ENCODE data around the gene GNL3L. TPM values are rescaled to one million over a fixed set of nuclear protein-coding genes. Genes with fewer than 3 reads are reported as not detected.
A peak's percentile ranks its signal among the peaks of the same experiment; 100 is the strongest.
"Not testable (repeated sequence)": the region's sequence is repeated elsewhere in the genome, so short reads cannot be mapped to it uniquely, and the experiment has no call there.

The GNL3L gene
- total and polyA plus RNA-seq, 3 experiments from 2014 or later = 56.1 to 92.8 (median 92.1) TPM

GRCh38 chrX:54534271-54534670, 4.3 kb downstream of the GNL3L start:
- no peak for DNase-seq
- Mint-ChIP-seq H3K27ac (peak overlapping the region in 4 of 8 donors; percentile 1 to 30 (median 14)), H3K36me3 (peaks cover 0 to 54% (median 0%) of the 10 kb centered on the region in 3 donors), H3K27me3 (peaks cover 0 to 2% of the 10 kb centered on the region in 2 donors), H3K4me1 (peaks cover 35 to 51% (median 41%) of the 10 kb centered on the region in 3 donors), H3K4me3 (peak overlapping the region in 5 of 7 donors; percentile 15 to 46 (median 42)), H3K9me3 (peaks cover 0 to 2% (median 0%) of the 10 kb centered on the region in 5 donors)
- Histone ChIP-seq H3K4me3 (ENCODE audit: low read length) (no peak overlapping the region), H3K36me3 (ENCODE audit: insufficient read depth, low read length) (peaks cover 2% of the 10 kb centered on the region), H3K4me1 (ENCODE audit: insufficient read depth, low read length) (peaks cover 17% of the 10 kb centered on the region), H3K27ac (ENCODE audit: low read depth, low read length) (no peak overlapping the region), H3K9me3 (ENCODE audit: low read length) (peaks cover 3% of the 10 kb centered on the region), H3K27me3 (ENCODE audit: insufficient read depth, low read length, poor library complexity, severe bottlenecking) (no peaks in the 10 kb centered on the region)
- ChIA-PET CTCF (no interaction called here), POLR2A (no interaction called here)

DNA sequence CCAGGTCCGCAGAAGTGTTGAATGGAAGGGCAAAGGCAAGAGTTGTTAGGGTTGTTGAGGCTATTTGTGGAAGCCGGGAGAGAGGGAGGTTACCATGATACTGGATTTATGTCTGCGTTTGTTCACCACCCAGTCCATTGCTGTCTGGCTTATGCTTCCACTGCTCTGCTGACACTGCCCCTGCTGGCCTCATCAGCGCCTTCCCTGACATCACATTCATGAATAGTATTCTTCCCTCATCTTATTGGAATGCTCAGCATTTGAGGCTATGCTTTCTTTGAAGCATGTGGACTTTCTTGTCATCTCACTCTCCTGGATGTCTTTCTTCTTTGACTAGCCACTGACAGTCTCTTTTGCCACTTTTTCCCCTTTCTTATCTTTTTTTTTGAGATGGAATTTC, 10.3 kb downstream of the GNL3L start:
- peaks cover 0 to 2% (median 0%) of the 10 kb centered on the region in 5 donors for H3K9me3 Mint-ChIP-seq
- H3K27me3 Mint-ChIP-seq = no peaks in the 10 kb centered on the region
- H3K9me3 ChIP-seq (ENCODE audit: low read length) = no peaks in the 10 kb centered on the region
- ChIA-PET POLR2A (no interaction called here), CTCF (no interaction called here)
- H3K4me1 ChIP-seq (ENCODE audit: insufficient read depth, low read length) = no peaks in the 10 kb centered on the region
- H3K27me3 ChIP-seq (ENCODE audit: insufficient read depth, low read length, poor library complexity, severe bottlenecking) = no peaks in the 10 kb centered on the region
- no peak for DNase-seq
- H3K36me3 Mint-ChIP-seq = peaks cover 0 to 70% (median 15%) of the 10 kb centered on the region in 3 donors
- no peak overlapping the region for H3K27ac ChIP-seq (ENCODE audit: low read depth, low read length)
- no peak overlapping the region for H3K4me3 ChIP-seq (ENCODE audit: low read length)
- H3K4me1 Mint-ChIP-seq = peaks cover 0 to 12% (median 0%) of the 10 kb centered on the region in 3 donors
- no peak overlapping the region for H3K4me3 Mint-ChIP-seq
- H3K27ac Mint-ChIP-seq = peak overlapping the region in 2 of 8 donors; percentile 42 to 61
- peaks cover 12% of the 10 kb centered on the region for H3K36me3 ChIP-seq (ENCODE audit: insufficient read depth, low read length)

DNA sequence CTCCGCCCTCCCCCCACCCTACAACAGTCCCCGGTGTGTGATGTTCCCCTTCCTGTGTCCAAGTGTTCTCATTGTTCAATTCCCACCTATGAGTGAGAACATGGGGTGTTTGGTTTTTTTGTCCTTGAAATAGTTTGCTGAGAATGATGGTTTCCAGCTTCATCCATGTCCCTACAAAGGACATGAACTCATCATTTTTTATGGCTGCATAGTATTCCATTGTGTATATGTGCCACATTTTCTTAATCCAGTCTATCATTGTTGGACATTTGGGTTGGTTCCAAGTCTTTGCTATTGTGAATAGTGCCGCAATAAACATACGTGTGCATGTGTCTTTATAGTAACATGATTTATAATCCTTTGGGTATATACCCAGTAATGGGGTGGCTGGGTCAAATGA, 12.2 kb downstream of the GNL3L start:
- H3K4me3 ChIP-seq (ENCODE audit: low read length); H3K27ac Mint-ChIP-seq; H3K9me3 ChIP-seq (ENCODE audit: low read length); H3K9me3 Mint-ChIP-seq; H3K4me3 Mint-ChIP-seq; DNase-seq; H3K4me1 Mint-ChIP-seq; H3K27ac ChIP-seq (ENCODE audit: low read depth, low read length); H3K4me1 ChIP-seq (ENCODE audit: insufficient read depth, low read length); H3K27me3 ChIP-seq (ENCODE audit: insufficient read depth, low read length, poor library complexity, severe bottlenecking); POLR2A ChIA-PET; H3K27me3 Mint-ChIP-seq: not testable (repeated sequence)
- peaks cover 0 to 71% (median 17%) of the 10 kb centered on the region in 3 donors for H3K36me3 Mint-ChIP-seq
- peaks cover 12% of the 10 kb centered on the region for H3K36me3 ChIP-seq (ENCODE audit: insufficient read depth, low read length)
- CTCF ChIA-PET = interaction anchor here (0.7 kb wide), 1 partner anchor 184 kb away, joined by 3 read pairs; the partner anchor contains the start of gene WNK3

DNA sequence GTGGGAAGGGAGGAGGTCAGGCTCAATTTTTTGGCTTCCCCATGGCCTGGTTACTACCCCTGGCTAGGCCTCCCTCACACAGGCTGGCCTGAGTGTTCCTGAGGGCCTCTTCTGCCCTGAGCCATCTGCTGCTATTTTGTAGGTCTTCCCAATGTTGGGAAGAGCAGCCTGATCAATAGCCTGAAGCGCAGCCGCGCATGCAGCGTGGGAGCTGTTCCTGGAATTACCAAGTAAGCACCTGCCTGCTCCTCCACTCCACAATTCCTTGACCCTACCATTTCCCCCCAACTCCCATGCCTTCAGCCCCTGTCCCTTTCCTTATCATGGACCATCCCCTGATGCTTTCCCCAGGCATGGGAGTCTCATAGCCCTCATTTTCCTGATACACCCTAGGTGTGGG, 20.8 kb downstream of the GNL3L start:
- no peaks in the 10 kb centered on the region for H3K27me3 ChIP-seq (ENCODE audit: insufficient read depth, low read length, poor library complexity, severe bottlenecking)
- no peak overlapping the region for H3K4me3 ChIP-seq (ENCODE audit: low read length)
- no peaks in the 10 kb centered on the region for H3K4me1 ChIP-seq (ENCODE audit: insufficient read depth, low read length)
- H3K27me3 Mint-ChIP-seq = peaks cover 0 to 6% of the 10 kb centered on the region in 2 donors
- no peaks in the 10 kb centered on the region for H3K9me3 ChIP-seq (ENCODE audit: low read length)
- no peaks in the 10 kb centered on the region for H3K9me3 Mint-ChIP-seq
- H3K27ac ChIP-seq (ENCODE audit: low read depth, low read length) = no peak overlapping the region
- no peaks in the 10 kb centered on the region for H3K4me1 Mint-ChIP-seq
- no peak overlapping the region for H3K4me3 Mint-ChIP-seq
- DNase-seq = no peak
- H3K27ac Mint-ChIP-seq = no peak overlapping the region
- peaks cover 5 to 83% (median 6%) of the 10 kb centered on the region in 3 donors for H3K36me3 Mint-ChIP-seq
- ChIA-PET CTCF (no interaction called here), POLR2A (no interaction called here)
- peaks cover 20% of the 10 kb centered on the region for H3K36me3 ChIP-seq (ENCODE audit: insufficient read depth, low read length)

GRCh38 chrX:54551801-54552200, 21.8 kb downstream of the GNL3L start:
- no peaks in the 10 kb centered on the region for H3K9me3 ChIP-seq (ENCODE audit: low read length)
- ChIA-PET POLR2A (no interaction called here), CTCF (no interaction called here)
- no peaks in the 10 kb centered on the region for H3K9me3 Mint-ChIP-seq
- no peak overlapping the region for H3K27ac Mint-ChIP-seq
- H3K27ac ChIP-seq (ENCODE audit: low read depth, low read length) = no peak overlapping the region
- peaks cover 8 to 88% (median 9%) of the 10 kb centered on the region in 3 donors for H3K36me3 Mint-ChIP-seq
- peak overlapping the region in 1 of 7 donors; percentile 73 for H3K4me3 Mint-ChIP-seq
- DNase-seq = no peak
- peaks cover 0 to 6% of the 10 kb centered on the region in 2 donors for H3K27me3 Mint-ChIP-seq
- no peaks in the 10 kb centered on the region for H3K4me1 ChIP-seq (ENCODE audit: insufficient read depth, low read length)
- no peak overlapping the region for H3K4me3 ChIP-seq (ENCODE audit: low read length)
- no peaks in the 10 kb centered on the region for H3K4me1 Mint-ChIP-seq
- H3K27me3 ChIP-seq (ENCODE audit: insufficient read depth, low read length, poor library complexity, severe bottlenecking) = no peaks in the 10 kb centered on the region
- H3K36me3 ChIP-seq (ENCODE audit: insufficient read depth, low read length) = peaks cover 20% of the 10 kb centered on the region

- DNase-seq, CTCF ChIA-PET, POLR2A ChIA-PET: not testable (repeated sequence)
Observed at GRCh38 chrX:54555006-54555405, 25.0 kb downstream of the GNL3L start.

GRCh38 chrX:54560411-54560810, 30.4 kb downstream of the GNL3L start:
- no peaks in the 10 kb centered on the region for H3K9me3 Mint-ChIP-seq
- DNase-seq = no peak
- no peaks in the 10 kb centered on the region for H3K4me1 ChIP-seq (ENCODE audit: insufficient read depth, low read length)
- ChIA-PET CTCF (no interaction called here), POLR2A (no interaction called here)
- no peaks in the 10 kb centered on the region for H3K27me3 ChIP-seq (ENCODE audit: insufficient read depth, low read length, poor library complexity, severe bottlenecking)
- peaks cover 16% of the 10 kb centered on the region for H3K36me3 ChIP-seq (ENCODE audit: insufficient read depth, low read length)
- H3K27ac Mint-ChIP-seq = no peak overlapping the region
- no peaks in the 10 kb centered on the region for H3K9me3 ChIP-seq (ENCODE audit: low read length)
- H3K4me1 Mint-ChIP-seq = no peaks in the 10 kb centered on the region
- H3K36me3 Mint-ChIP-seq = peaks cover 4 to 72% (median 6%) of the 10 kb centered on the region in 3 donors
- H3K4me3 Mint-ChIP-seq = no peak overlapping the region
- H3K27me3 Mint-ChIP-seq = peaks cover 0 to 4% of the 10 kb centered on the region in 2 donors
- H3K27ac ChIP-seq (ENCODE audit: low read depth, low read length) = no peak overlapping the region
- H3K4me3 ChIP-seq (ENCODE audit: low read length) = no peak overlapping the region

More at GRCh38 chrX:54555006-54555405, 25.0 kb downstream of the GNL3L start:
- not testable (repeated sequence) for H3K4me3 ChIP-seq (ENCODE audit: low read length); H3K27me3 ChIP-seq (ENCODE audit: insufficient read depth, low read length, poor library complexity, severe bottlenecking); H3K4me3 Mint-ChIP-seq; H3K27ac Mint-ChIP-seq; H3K9me3 ChIP-seq (ENCODE audit: low read length); H3K4me1 ChIP-seq (ENCODE audit: insufficient read depth, low read length); H3K9me3 Mint-ChIP-seq; H3K27ac ChIP-seq (ENCODE audit: low read depth, low read length); H3K27me3 Mint-ChIP-seq; H3K4me1 Mint-ChIP-seq
- peaks cover 4 to 82% (median 6%) of the 10 kb centered on the region in 3 donors for H3K36me3 Mint-ChIP-seq
- peaks cover 22% of the 10 kb centered on the region for H3K36me3 ChIP-seq (ENCODE audit: insufficient read depth, low read length)

GRCh38 chrX:54561622-54562021, 31.6 kb downstream of the GNL3L start:
- ChIA-PET CTCF (no interaction called here), POLR2A (no interaction called here)
- Histone ChIP-seq H3K9me3 (ENCODE audit: low read length) (no peaks in the 10 kb centered on the region), H3K27me3 (ENCODE audit: insufficient read depth, low read length, poor library complexity, severe bottlenecking) (no peaks in the 10 kb centered on the region), H3K4me1 (ENCODE audit: insufficient read depth, low read length) (no peaks in the 10 kb centered on the region), H3K4me3 (ENCODE audit: low read length) (no peak overlapping the region), H3K36me3 (ENCODE audit: insufficient read depth, low read length) (peaks cover 16% of the 10 kb centered on the region), H3K27ac (ENCODE audit: low read depth, low read length) (no peak overlapping the region)
- Mint-ChIP-seq H3K27ac (peak overlapping the region in 1 of 8 donors; percentile 72), H3K4me1 (no peaks in the 10 kb centered on the region), H3K4me3 (no peak overlapping the region), H3K36me3 (peaks cover 0 to 66% (median 1%) of the 10 kb centered on the region in 3 donors), H3K9me3 (no peaks in the 10 kb centered on the region), H3K27me3 (peaks cover 0 to 4% of the 10 kb centered on the region in 2 donors)
- no peak for DNase-seq
